ENCODE data around the gene ANKRD24.
"Not testable (repeated sequence)": the region's sequence is repeated elsewhere in the genome, so short reads cannot be mapped to it uniquely, and the experiment has no call there.

ANKRD24 gene

DNA sequence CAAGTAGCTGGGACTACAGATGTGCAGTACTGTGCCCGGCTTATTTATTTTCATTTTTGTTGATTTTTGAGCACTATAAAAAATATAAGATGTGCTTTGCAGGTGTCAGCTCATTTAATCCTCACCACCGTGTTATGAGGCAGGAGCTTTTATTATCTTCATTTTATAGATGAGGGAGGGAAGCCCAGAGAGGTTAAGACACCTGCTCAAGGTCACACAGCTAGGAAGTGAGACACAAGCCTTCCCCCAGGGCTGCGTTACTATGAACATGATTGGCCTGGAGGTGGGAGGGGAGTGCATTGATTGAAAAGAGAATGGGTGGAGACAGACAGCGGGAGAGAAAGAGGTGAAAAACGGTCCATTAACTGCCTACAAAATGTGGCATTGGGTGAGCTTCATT, 7.2 kb downstream of the ANKRD24 start:
- TF ChIP-seq EZH2 (IDR thresholded peaks at IDR 0.05) (no peak), POLR2AphosphoS5 (IDR thresholded peaks at IDR 0.05; ENCODE audit: borderline replicate concordance, low read depth, low read length) (no peak), FOXP2 (optimal IDR thresholded peaks at IDR 0.05; ENCODE audit: control extremely low read depth, extremely low read length, insufficient read depth) (no peak)
- Histone ChIP-seq H3K4me3 (no peak overlapping the region), H3K9me3 (ENCODE audit: low read depth, low read length) (no peaks in the 10 kb centered on the region), H3K9ac (ENCODE audit: insufficient read length) (no peak overlapping the region), H3K36me3 (ENCODE audit: insufficient read depth, low read length) (no peaks in the 10 kb centered on the region), H3K27ac (no peak overlapping the region)
- no peak for DNase-seq (ENCODE audit: low read depth, low spot score)

DNA sequence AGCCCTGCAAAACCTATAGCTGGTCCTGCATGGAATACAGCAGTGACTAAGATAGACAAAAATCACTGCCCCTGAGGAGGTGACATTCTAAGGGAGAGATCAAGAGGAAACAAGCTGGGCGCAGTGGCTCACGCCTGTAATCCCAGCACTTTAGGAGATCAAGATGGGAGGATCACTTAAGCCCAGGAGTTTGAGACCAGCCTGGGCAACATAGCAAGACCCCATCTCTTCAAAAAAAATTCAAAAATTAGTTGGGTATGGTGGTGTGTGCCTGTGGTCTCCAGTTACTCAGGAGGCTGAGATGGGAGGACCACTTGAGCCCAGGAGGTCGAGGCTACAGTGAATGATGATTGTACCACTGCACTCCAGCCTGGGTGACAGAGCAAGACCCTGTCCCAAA, 10.0 kb downstream of the ANKRD24 start:
- H3K36me3 ChIP-seq (ENCODE audit: insufficient read depth, low read length); H3K27ac ChIP-seq; H3K9me3 ChIP-seq (ENCODE audit: low read depth, low read length); DNase-seq (ENCODE audit: low read depth, low spot score); H3K4me3 ChIP-seq; H3K9ac ChIP-seq (ENCODE audit: insufficient read length): not testable (repeated sequence)

DNA sequence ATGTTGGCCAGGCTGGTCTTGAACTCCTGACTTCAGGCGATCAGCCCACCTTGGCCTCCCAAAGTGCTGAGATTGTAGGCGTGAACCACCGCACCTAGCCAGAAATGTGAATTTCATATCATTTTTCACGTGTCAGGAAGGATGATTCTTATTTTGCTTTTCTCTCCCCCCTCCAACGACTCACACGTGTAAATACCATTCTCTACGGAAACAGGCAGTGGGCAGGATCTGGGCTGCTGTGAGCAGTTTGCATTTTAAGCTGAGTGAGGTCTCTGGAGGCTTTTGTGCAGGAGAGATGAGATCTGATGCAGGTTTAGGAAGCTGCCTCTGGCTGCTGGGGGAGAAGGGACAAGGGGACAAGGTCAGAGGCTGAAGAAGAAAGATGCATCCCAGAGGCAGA, 11.9 kb downstream of the ANKRD24 start:
- no peak for DNase-seq (ENCODE audit: low read depth, low spot score)
- no peak for TF ChIP-seq EZH2 (IDR thresholded peaks at IDR 0.05)
- TF ChIP-seq FOXP2 (optimal IDR thresholded peaks at IDR 0.05; ENCODE audit: control extremely low read depth, extremely low read length, insufficient read depth) = no peak
- no peak for TF ChIP-seq POLR2AphosphoS5 (IDR thresholded peaks at IDR 0.05; ENCODE audit: borderline replicate concordance, low read depth, low read length)
- peak overlapping the region; percentile 33 for H3K4me3 ChIP-seq
- peak overlapping the region; percentile 86 for H3K27ac ChIP-seq
- no peaks in the 10 kb centered on the region for H3K9me3 ChIP-seq (ENCODE audit: low read depth, low read length)
- H3K36me3 ChIP-seq (ENCODE audit: insufficient read depth, low read length) = no peaks in the 10 kb centered on the region
- peak overlapping the region; percentile 20 for H3K9ac ChIP-seq (ENCODE audit: insufficient read length)

DNA sequence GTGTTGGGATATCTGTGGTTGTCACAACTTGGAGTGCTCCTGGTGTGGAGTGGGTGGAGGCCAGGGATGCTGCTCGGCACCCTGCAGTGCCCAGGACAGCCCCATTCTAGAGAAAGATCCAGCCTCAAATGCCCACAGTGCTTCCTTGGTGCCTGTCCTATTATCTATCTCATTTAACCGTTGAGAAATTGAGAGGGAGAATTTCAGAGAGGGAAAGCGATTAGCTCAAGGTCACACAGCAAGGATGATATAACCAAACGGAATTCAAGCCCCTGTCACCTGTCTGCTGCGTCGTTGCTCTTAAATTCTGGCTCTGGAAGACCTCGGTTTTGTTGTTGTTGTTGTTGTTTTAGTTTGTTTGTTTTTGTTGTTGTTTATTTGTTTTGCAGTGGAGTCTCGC, 13.5 kb downstream of the ANKRD24 start:
- TF ChIP-seq FOXP2 (optimal IDR thresholded peaks at IDR 0.05; ENCODE audit: control extremely low read depth, extremely low read length, insufficient read depth) (no peak), POLR2AphosphoS5 (IDR thresholded peaks at IDR 0.05; ENCODE audit: borderline replicate concordance, low read depth, low read length) (no peak), EZH2 (IDR thresholded peaks at IDR 0.05) (no peak)
- Histone ChIP-seq H3K36me3 (ENCODE audit: insufficient read depth, low read length) (no peaks in the 10 kb centered on the region), H3K4me3 (no peak overlapping the region), H3K9ac (ENCODE audit: insufficient read length) (no peak overlapping the region), H3K9me3 (ENCODE audit: low read depth, low read length) (no peaks in the 10 kb centered on the region), H3K27ac (no peak overlapping the region)
- DNase-seq (ENCODE audit: low read depth, low spot score) = no peak

DNA sequence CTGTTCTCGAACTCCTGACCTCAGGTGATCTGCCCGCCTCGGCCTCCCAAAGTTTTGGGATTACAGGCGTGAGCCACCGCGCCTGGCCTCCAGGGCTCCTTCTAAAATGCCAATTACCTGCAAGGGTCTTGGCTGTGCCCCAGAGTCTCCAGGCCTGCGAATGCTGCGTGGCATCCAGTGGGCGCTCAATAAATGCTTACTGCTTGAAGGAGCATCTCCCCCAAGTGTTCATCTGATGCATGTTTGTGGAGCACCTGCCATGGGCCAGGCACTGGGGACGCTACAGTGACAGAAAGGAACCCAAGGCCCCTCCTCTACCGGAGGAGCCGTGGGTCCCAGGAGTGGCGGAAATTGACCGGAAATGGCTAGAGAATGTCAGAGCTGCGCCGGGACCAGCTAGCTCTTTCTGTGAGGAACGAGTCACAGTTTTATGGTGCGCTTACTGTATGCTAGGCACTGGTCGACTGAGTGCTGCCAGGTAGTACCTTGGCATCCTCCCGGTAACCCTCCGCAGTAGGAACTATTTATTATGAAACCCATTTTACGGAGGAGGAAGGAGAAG, 14.2 kb downstream of the ANKRD24 start:
- Histone ChIP-seq H3K4me3 (no peak overlapping the region), H3K9ac (ENCODE audit: insufficient read length) (no peak overlapping the region), H3K36me3 (ENCODE audit: insufficient read depth, low read length) (no peaks in the 10 kb centered on the region), H3K9me3 (ENCODE audit: low read depth, low read length) (no peaks in the 10 kb centered on the region), H3K27ac (no peak overlapping the region)
- TF ChIP-seq POLR2AphosphoS5 (IDR thresholded peaks at IDR 0.05; ENCODE audit: borderline replicate concordance, low read depth, low read length) = no peak
- no peak for TF ChIP-seq FOXP2 (optimal IDR thresholded peaks at IDR 0.05; ENCODE audit: control extremely low read depth, extremely low read length, insufficient read depth)
- no peak for TF ChIP-seq EZH2 (IDR thresholded peaks at IDR 0.05)
- DNase-seq (ENCODE audit: low read depth, low spot score) = no peak

DNA sequence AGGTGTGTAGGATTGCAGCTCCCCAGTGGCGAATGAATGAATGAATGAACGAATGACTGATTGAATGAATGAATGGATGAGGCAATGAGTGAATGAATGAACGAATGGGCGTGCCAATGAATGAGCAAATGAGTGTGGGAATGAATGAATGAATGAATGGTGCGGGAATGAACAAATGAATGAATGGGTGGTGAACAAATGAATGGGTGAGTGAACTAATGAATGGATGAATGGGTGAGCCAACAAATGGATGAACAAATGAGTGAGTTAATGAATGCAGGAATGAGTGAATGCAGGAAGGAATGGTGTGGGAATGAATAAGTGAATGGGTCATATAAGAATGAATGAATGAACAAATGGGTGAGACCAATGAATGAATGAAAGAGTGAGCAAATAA, 14.7 kb downstream of the ANKRD24 start:
- peak overlapping the region; percentile 72 for H3K4me3 ChIP-seq

DNA sequence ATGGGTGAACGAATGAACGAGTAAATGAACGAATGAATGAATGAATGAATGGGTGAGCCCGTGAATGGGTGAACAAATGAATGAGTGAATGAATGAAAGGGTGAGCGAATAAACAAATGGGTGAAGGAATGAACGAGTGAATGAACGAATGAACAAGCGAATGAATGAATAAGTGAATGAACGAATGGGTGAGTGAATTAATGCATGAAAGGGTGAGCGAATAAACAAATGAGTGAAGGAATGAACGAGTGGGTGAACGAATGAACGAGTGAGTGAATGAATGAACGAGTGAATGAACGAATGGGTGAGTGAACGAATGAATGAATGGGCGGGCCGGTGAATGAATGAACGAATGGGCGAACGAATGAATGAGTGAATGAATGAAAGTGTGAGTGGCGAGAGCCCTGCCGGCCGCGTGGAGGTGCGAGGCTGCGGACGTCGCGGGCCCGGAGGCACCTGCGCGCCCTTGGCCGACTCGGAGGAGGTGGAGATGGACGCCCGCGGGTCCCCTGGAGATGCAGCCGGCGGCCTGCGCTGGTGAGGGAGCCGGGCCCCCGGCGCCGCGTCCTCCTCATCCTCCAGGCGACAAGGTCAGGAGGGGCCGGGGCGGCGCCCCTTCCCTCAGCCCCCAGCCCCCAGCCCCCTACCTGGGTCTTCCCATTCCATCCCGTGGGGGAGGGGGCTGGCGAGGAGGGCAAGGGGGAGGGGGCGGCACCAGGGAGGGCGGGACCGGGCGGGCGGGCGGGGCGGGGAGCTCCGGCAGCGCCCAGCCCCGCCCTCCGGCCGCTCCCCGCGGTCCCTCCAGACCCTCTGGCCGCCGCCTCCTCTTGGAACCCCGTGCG, 15.4 kb downstream of the ANKRD24 start:
- TF ChIP-seq EZH2 (IDR thresholded peaks at IDR 0.05) = no peak
- no peak for TF ChIP-seq POLR2AphosphoS5 (IDR thresholded peaks at IDR 0.05; ENCODE audit: borderline replicate concordance, low read depth, low read length)
- TF ChIP-seq FOXP2 (optimal IDR thresholded peaks at IDR 0.05; ENCODE audit: control extremely low read depth, extremely low read length, insufficient read depth) = no peak
- no peak for DNase-seq (ENCODE audit: low read depth, low spot score)
- H3K27ac ChIP-seq = no peak overlapping the region
- no peak overlapping the region for H3K9ac ChIP-seq (ENCODE audit: insufficient read length)
- H3K36me3 ChIP-seq (ENCODE audit: insufficient read depth, low read length) = no peaks in the 10 kb centered on the region
- peak overlapping the region; percentile 72 for H3K4me3 ChIP-seq
- H3K9me3 ChIP-seq (ENCODE audit: low read depth, low read length) = no peaks in the 10 kb centered on the region

More for the DNA sequence above, 14.7 kb downstream of the ANKRD24 start:
- no peak overlapping the region for H3K9ac ChIP-seq (ENCODE audit: insufficient read length)
- H3K36me3 ChIP-seq (ENCODE audit: insufficient read depth, low read length) = no peaks in the 10 kb centered on the region
- TF ChIP-seq POLR2AphosphoS5 (IDR thresholded peaks at IDR 0.05; ENCODE audit: borderline replicate concordance, low read depth, low read length) (no peak), EZH2 (IDR thresholded peaks at IDR 0.05) (no peak), FOXP2 (optimal IDR thresholded peaks at IDR 0.05; ENCODE audit: control extremely low read depth, extremely low read length, insufficient read depth) (no peak)
- no peaks in the 10 kb centered on the region for H3K9me3 ChIP-seq (ENCODE audit: low read depth, low read length)
- H3K27ac ChIP-seq = no peak overlapping the region
- no peak for DNase-seq (ENCODE audit: low read depth, low spot score)

DNA sequence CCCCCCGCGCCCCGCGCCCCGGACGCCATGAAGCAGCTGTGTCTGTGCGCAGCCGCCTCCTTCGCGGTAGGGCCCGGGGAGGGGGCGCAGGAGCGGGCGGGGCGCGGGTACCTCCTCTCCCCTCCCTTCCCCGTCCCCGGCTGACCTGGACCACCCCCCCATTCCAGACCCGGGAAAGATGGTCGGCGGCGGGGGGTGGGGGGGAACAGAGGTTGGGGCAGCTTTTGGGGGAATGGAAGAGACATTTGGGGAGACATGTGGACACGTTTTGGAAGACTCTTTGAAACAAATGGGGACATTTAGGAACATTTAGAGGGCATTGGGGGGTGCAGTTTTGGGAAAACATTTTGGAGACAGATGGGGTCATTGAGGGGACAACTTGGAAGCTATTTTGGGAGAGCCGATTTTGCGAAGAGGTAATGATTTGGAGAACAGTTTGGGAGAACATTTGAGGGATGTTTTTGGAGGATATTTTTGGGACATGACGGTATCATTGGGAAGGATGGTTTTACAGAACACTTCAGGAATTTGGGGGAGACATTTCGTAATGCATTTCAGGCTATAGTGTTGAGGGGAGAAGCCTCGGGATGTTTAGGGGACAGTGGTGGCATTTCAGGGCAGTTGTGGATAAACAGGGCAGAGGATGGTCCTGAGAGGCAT, 16.1 kb downstream of the ANKRD24 start:
- H3K27ac ChIP-seq = no peak overlapping the region
- H3K9ac ChIP-seq (ENCODE audit: insufficient read length) = peak overlapping the region; percentile 45
- no peaks in the 10 kb centered on the region for H3K9me3 ChIP-seq (ENCODE audit: low read depth, low read length)
- H3K4me3 ChIP-seq = peak overlapping the region; percentile 66
- DNase-seq (ENCODE audit: low read depth, low spot score) = no peak
- H3K36me3 ChIP-seq (ENCODE audit: insufficient read depth, low read length) = no peaks in the 10 kb centered on the region
- no peak for TF ChIP-seq EZH2 (IDR thresholded peaks at IDR 0.05)
- no peak for TF ChIP-seq FOXP2 (optimal IDR thresholded peaks at IDR 0.05; ENCODE audit: control extremely low read depth, extremely low read length, insufficient read depth)
- TF ChIP-seq POLR2AphosphoS5 (IDR thresholded peaks at IDR 0.05; ENCODE audit: borderline replicate concordance, low read depth, low read length) = no peak

Measured in SK-N-MC (cell line).